Activated naive CD4-positive, alpha-beta T cell treated with Interleukin-2 at 50 U/mL for 16 hours (primary cell): Measurements from ENCODE around the gene RGS17.
"Not testable (repeated sequence)": the region's sequence is repeated elsewhere in the genome, so short reads cannot be mapped to it uniquely, and the experiment has no call there.

ENCODE experiments used
- DNase-seq: peaks from one replicate; pipeline ENCODE4 v3.0.0-alpha.2; 2020

The RGS17 gene

GRCh38 chr6:152982904-152983636 is 148.0 kb downstream of the RGS17 start, which contains the start of gene FBXO5:
Gene FBXO5 (minus strand): TSS chr6:152983041. CDS start chr6:152982959, 82 bp downstream.
- peak; percentile 99 for DNase-seq

GRCh38 chr6:152981989-152982903 is 148.8 kb downstream of the RGS17 start:
- no peak for DNase-seq

GRCh38 chr6:152981219-152981618 is 149.9 kb downstream of the RGS17 start:
- no peak for DNase-seq

GRCh38 chr6:152980656-152981055 is 150.4 kb downstream of the RGS17 start:
- DNase-seq, result no peak

GRCh38 chr6:152979116-152979515 is 152.0 kb downstream of the RGS17 start:
- no peak for DNase-seq

GRCh38 chr6:152978058-152978457 is 153.0 kb downstream of the RGS17 start:
- no peak for DNase-seq

- no peak for DNase-seq
Measured at GRCh38 chr6:152977556-152977955, 153.5 kb downstream of the RGS17 start.

GRCh38 chr6:152976749-152977148 is 154.3 kb downstream of the RGS17 start:
- no peak for DNase-seq

- DNase-seq, result no peak
Measured at GRCh38 chr6:152975204-152975915, 155.7 kb downstream of the RGS17 start.

- no peak for DNase-seq
Measured at GRCh38 chr6:152973916-152974315, 157.2 kb downstream of the RGS17 start.

- no peak for DNase-seq
Measured at GRCh38 chr6:152969688-152970418, 161.2 kb downstream of the RGS17 start.

- not testable (repeated sequence) for DNase-seq
Measured at GRCh38 chr6:152966168-152966894, 164.8 kb downstream of the RGS17 start.

GRCh38 chr6:152959333-152959732 is 171.7 kb downstream of the RGS17 start:
- no peak for DNase-seq

GRCh38 chr6:152957796-152958195 is 173.3 kb downstream of the RGS17 start:
- no peak for DNase-seq
